Measurements from ENCODE around the gene SETBP1.

SETBP1 gene

DNA sequence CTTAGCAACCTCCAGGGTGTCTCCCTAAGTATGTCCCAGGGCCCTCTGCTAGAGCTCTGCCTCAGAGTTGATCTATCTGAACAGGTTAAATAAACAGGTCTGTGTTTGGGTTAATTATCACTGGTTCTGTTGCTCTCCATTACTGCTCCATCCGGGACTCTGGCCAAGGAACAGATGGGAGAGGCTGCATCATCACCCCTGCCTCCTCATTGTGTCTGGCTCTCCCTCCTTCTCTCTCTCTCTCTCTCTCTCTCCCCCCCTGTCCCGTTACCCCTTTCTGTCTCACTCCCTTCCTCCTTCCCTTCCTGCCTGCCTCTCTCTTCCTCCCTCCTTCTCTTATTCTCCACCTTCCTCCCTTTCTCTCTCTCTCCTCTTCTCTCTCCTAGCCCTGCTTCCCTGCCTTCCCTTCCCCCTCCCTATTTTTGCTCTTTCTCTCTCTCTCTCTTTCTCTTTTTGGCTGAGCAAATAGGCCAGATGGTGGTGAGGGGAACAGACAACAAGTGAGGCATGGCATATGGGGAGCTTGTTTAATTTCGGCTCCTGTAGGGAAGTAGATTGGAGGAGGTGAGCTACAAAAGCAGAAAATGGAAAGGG is 62.1 kb downstream of the SETBP1 start (continued):
- TF ChIP-seq, protein P1, sequence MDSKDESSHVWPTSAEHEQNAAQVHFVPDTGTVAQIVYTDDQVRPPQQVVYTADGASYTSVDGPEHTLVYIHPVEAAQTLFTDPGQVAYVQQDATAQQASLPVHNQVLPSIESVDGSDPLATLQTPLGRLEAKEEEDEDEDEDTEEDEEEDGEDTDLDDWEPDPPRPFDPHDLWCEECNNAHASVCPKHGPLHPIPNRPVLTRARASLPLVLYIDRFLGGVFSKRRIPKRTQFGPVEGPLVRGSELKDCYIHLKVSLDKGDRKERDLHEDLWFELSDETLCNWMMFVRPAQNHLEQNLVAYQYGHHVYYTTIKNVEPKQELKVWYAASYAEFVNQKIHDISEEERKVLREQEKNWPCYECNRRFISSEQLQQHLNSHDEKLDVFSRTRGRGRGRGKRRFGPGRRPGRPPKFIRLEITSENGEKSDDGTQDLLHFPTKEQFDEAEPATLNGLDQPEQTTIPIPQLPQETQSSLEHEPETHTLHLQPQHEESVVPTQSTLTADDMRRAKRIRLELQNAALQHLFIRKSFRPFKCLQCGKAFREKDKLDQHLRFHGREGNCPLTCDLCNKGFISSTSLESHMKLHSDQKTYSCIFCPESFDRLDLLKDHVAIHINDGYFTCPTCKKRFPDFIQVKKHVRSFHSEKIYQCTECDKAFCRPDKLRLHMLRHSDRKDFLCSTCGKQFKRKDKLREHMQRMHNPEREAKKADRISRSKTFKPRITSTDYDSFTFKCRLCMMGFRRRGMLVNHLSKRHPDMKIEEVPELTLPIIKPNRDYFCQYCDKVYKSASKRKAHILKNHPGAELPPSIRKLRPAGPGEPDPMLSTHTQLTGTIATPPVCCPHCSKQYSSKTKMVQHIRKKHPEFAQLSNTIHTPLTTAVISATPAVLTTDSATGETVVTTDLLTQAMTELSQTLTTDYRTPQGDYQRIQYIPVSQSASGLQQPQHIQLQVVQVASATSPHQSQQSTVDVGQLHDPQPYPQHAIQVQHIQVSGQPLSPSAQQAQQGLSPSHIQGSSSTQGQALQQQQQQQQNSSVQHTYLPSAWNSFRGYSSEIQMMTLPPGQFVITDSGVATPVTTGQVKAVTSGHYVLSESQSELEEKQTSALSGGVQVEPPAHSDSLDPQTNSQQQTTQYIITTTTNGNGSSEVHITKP (tag by site-specific recombination; IDR thresholded peaks at IDR 0.05), result peak; percentile 78
- TF ChIP-seq, protein P2, sequence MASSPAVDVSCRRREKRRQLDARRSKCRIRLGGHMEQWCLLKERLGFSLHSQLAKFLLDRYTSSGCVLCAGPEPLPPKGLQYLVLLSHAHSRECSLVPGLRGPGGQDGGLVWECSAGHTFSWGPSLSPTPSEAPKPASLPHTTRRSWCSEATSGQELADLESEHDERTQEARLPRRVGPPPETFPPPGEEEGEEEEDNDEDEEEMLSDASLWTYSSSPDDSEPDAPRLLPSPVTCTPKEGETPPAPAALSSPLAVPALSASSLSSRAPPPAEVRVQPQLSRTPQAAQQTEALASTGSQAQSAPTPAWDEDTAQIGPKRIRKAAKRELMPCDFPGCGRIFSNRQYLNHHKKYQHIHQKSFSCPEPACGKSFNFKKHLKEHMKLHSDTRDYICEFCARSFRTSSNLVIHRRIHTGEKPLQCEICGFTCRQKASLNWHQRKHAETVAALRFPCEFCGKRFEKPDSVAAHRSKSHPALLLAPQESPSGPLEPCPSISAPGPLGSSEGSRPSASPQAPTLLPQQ (tag by site-specific recombination; IDR thresholded peaks at IDR 0.05), result 0 out of 2 replicates have a peak, but pooled peaks have one; percentile 27
- TF ChIP-seq ZNF843 (tag by site-specific recombination; IDR thresholded peaks at IDR 0.05) (peak; percentile 63), FEZF1 (tag by site-specific recombination; IDR thresholded peaks at IDR 0.05) (peak; percentile 32; the same call in 1 of the 2 replicates)
- TF ChIP-seq, protein P3, sequence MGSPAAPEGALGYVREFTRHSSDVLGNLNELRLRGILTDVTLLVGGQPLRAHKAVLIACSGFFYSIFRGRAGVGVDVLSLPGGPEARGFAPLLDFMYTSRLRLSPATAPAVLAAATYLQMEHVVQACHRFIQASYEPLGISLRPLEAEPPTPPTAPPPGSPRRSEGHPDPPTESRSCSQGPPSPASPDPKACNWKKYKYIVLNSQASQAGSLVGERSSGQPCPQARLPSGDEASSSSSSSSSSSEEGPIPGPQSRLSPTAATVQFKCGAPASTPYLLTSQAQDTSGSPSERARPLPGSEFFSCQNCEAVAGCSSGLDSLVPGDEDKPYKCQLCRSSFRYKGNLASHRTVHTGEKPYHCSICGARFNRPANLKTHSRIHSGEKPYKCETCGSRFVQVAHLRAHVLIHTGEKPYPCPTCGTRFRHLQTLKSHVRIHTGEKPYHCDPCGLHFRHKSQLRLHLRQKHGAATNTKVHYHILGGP (tag by site-specific recombination; IDR thresholded peaks at IDR 0.05), result no peak

DNA sequence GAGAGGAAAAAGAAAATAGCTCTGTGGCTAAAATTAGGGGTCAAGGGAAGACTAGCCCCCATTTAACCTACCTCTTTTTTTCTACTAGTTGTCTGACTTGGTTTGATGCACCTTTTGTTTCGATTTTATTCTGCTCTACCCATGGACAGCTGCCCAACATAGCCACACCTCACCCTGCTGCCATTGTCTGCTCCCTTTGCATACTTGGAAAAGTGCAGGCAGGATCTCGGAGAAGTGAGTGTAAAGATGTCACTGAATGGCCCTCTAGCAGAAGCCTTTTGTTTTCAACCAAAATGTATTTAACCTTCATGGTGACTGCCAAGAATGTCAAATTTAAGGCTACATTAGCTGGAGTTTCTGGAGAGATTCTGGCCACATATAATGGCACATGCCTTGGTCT is 62.9 kb downstream of the SETBP1 start:
- Histone ChIP-seq H3K4me1 (ENCODE audit: control insufficient read depth, insufficient read depth, low read length) (peaks cover 8% of the 10 kb centered on the region), H3K9me3 (ENCODE audit: control insufficient read depth, insufficient read depth, low read depth, low read length) (no peaks in the 10 kb centered on the region)
- TF ChIP-seq, protein P4, sequence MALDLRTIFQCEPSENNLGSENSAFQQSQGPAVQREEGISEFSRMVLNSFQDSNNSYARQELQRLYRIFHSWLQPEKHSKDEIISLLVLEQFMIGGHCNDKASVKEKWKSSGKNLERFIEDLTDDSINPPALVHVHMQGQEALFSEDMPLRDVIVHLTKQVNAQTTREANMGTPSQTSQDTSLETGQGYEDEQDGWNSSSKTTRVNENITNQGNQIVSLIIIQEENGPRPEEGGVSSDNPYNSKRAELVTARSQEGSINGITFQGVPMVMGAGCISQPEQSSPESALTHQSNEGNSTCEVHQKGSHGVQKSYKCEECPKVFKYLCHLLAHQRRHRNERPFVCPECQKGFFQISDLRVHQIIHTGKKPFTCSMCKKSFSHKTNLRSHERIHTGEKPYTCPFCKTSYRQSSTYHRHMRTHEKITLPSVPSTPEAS (tag by site-specific recombination; IDR thresholded peaks at IDR 0.05), result no peak
- TF ChIP-seq ZNF391 (tag by site-specific recombination; IDR thresholded peaks at IDR 0.05; ENCODE audit: borderline replicate concordance, low read depth), result no peak
- TF ChIP-seq ZNF600 (tag by site-specific recombination; IDR thresholded peaks at IDR 0.05), result no peak
- no peak for TF ChIP-seq ZNF184 (tag by site-specific recombination; IDR thresholded peaks at IDR 0.05)
- no peak for TF ChIP-seq ZNF561 (tag by site-specific recombination; IDR thresholded peaks at IDR 0.05; ENCODE audit: borderline replicate concordance)
- TF ChIP-seq ZNF623 (tag by site-specific recombination; IDR thresholded peaks at IDR 0.05), result no peak
- TF ChIP-seq, protein P5, sequence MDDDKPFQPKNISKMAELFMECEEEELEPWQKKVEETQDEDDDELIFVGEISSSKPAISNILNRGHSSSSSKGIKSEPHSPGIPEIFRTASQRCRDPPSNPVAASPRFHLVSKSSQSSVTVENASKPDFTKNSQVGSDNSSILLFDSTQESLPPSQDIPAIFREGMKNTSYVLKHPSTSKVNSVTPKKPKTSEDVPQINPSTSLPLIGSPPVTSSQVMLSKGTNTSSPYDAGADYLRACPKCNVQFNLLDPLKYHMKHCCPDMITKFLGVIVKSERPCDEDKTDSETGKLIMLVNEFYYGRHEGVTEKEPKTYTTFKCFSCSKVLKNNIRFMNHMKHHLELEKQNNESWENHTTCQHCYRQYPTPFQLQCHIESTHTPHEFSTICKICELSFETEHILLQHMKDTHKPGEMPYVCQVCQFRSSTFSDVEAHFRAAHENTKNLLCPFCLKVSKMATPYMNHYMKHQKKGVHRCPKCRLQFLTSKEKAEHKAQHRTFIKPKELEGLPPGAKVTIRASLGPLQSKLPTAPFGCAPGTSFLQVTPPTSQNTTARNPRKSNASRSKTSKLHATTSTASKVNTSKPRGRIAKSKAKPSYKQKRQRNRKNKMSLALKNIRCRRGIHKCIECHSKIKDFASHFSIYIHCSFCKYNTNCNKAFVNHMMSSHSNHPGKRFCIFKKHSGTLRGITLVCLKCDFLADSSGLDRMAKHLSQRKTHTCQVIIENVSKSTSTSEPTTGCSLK (tag by site-specific recombination; IDR thresholded peaks at IDR 0.05), result no peak
- TF ChIP-seq, protein P6, sequence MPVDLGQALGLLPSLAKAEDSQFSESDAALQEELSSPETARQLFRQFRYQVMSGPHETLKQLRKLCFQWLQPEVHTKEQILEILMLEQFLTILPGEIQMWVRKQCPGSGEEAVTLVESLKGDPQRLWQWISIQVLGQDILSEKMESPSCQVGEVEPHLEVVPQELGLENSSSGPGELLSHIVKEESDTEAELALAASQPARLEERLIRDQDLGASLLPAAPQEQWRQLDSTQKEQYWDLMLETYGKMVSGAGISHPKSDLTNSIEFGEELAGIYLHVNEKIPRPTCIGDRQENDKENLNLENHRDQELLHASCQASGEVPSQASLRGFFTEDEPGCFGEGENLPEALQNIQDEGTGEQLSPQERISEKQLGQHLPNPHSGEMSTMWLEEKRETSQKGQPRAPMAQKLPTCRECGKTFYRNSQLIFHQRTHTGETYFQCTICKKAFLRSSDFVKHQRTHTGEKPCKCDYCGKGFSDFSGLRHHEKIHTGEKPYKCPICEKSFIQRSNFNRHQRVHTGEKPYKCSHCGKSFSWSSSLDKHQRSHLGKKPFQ (tag by site-specific recombination; IDR thresholded peaks at IDR 0.05), result no peak
- TF ChIP-seq ZNF223 (tag by site-specific recombination; IDR thresholded peaks at IDR 0.05), result no peak
- TF ChIP-seq ZNF596 (tag by site-specific recombination; IDR thresholded peaks at IDR 0.05), result no peak
- TF ChIP-seq, protein P7, sequence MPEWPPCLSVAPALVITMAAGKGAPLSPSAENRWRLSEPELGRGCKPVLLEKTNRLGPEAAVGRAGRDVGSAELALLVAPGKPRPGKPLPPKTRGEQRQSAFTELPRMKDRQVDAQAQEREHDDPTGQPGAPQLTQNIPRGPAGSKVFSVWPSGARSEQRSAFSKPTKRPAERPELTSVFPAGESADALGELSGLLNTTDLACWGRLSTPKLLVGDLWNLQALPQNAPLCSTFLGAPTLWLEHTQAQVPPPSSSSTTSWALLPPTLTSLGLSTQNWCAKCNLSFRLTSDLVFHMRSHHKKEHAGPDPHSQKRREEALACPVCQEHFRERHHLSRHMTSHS (tag by site-specific recombination; IDR thresholded peaks at IDR 0.05), result no peak
- TF ChIP-seq ZNF510 (tag by site-specific recombination; IDR thresholded peaks at IDR 0.05; ENCODE audit: insufficient replicate concordance), result no peak
- TF ChIP-seq, protein P3 (tag by site-specific recombination; IDR thresholded peaks at IDR 0.05), result no peak
- no peak for TF ChIP-seq ZNF544 (tag by site-specific recombination; IDR thresholded peaks at IDR 0.05)
- TF ChIP-seq ZNF221 (tag by site-specific recombination; IDR thresholded peaks at IDR 0.05; ENCODE audit: borderline replicate concordance), result no peak
- no peak for TF ChIP-seq YY1 (tag by site-specific recombination; IDR thresholded peaks at IDR 0.05)
- TF ChIP-seq ZNF2 (tag by site-specific recombination; IDR thresholded peaks at IDR 0.05), result no peak
- no peak for TF ChIP-seq ZNF302 (tag by site-specific recombination; IDR thresholded peaks at IDR 0.05; ENCODE audit: low read depth)

More for the DNA sequence above, 62.9 kb downstream of the SETBP1 start:
- ChIA-PET CTCF (no interaction called here), POLR2A (no interaction called here)
- H3K27ac ChIP-seq (ENCODE audit: extremely low read depth, low read depth, low read length), result no peak overlapping the region
- H3K36me3 ChIP-seq (ENCODE audit: control insufficient read depth in 2 of 2, insufficient read depth in 1 of 2, low read length in 2 of 2), result no peaks in the 10 kb centered on the region
- H3K4me3 ChIP-seq (ENCODE audit: low read depth, low read length), result no peak overlapping the region
